Measurements from ENCODE around the gene FRG2C.
A peak's percentile ranks its signal among the peaks of the same experiment; 100 is the strongest.
"Not testable (repeated sequence)": the region's sequence is repeated elsewhere in the genome, so short reads cannot be mapped to it uniquely, and the experiment has no call there.

FRG2C gene

DNA sequence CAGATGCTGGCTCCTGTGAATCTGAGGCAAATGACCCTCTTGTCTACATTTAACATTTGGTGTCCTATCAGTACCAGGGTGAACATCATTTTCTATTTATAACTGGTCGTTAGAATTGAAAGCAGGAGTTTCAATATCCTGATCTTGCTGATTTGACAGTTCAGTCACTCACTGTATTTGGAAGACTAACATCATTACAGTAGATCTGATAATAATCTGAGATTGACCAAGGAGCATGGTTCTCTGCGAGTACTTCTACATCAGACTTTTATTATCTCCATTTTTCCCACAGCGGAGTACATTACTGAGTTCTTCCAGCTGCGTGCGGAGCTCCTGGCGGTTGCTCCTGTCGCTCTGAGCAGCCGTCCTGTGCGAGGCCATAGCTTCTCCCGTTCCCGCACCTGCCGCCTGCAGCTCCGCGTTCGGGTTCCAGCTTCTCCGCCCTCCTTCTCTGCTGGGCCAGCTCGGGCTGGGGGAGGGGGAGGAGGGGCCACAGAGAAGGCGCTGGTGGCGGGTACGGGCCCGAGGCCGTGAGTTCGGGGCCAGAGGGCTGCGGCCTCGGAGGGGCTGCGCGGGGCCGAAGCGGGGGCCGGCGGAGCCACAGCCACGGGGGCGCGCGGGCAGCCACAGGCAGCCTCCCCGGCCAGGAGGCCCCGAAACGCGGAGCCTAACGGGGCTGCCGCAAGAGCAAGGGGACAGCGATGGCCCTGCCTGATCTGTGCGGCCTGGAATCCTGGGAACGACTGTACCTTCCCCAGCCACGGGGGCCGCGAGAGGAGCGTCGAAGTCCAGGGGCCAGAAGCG is 8.8 kb upstream of the FRG2C start:
- Histone ChIP-seq H3K27me3 (ENCODE audit: control insufficient read depth, insufficient read depth, low read length) (peaks cover 51% of the 10 kb centered on the region), H3K4me3 (ENCODE audit: low read depth, low read length) (peak overlapping the region; percentile 22)
- not testable (repeated sequence) for H3K4me1 ChIP-seq (ENCODE audit: control insufficient read depth, insufficient read depth, low read length); H3K9me3 ChIP-seq (ENCODE audit: control insufficient read depth, insufficient read depth, low read length); H3K36me3 ChIP-seq (ENCODE audit: control insufficient read depth, insufficient read depth, low read length); H3K9ac ChIP-seq (ENCODE audit: low read depth, low read length)

DNA sequence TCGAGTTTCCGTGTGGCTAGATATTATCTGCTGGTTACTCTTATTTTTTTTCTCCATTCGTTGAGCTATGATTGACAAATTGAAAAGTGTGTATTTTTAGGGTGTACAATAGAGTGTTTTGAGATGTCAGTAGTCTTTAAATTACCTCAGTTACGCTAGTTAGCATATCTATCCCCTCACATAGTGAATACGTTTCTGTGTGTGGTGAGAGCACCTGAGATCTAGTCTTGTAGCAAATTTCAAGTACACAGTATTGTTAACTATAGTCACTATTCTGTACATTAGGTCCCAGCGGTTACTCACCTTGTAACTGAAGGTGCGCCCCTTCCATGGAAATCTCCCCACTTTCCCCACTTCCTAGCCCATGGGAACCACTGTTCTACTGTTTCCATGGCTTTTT is 8.2 kb upstream of the FRG2C start:
- peak overlapping the region; percentile 22 for H3K4me3 ChIP-seq (ENCODE audit: low read depth, low read length)
- H3K4me1 ChIP-seq (ENCODE audit: control insufficient read depth, insufficient read depth, low read length); H3K9me3 ChIP-seq (ENCODE audit: control insufficient read depth, insufficient read depth, low read length); H3K9ac ChIP-seq (ENCODE audit: low read depth, low read length); H3K36me3 ChIP-seq (ENCODE audit: control insufficient read depth, insufficient read depth, low read length): not testable (repeated sequence)
- peaks cover 55% of the 10 kb centered on the region for H3K27me3 ChIP-seq (ENCODE audit: control insufficient read depth, insufficient read depth, low read length)

DNA sequence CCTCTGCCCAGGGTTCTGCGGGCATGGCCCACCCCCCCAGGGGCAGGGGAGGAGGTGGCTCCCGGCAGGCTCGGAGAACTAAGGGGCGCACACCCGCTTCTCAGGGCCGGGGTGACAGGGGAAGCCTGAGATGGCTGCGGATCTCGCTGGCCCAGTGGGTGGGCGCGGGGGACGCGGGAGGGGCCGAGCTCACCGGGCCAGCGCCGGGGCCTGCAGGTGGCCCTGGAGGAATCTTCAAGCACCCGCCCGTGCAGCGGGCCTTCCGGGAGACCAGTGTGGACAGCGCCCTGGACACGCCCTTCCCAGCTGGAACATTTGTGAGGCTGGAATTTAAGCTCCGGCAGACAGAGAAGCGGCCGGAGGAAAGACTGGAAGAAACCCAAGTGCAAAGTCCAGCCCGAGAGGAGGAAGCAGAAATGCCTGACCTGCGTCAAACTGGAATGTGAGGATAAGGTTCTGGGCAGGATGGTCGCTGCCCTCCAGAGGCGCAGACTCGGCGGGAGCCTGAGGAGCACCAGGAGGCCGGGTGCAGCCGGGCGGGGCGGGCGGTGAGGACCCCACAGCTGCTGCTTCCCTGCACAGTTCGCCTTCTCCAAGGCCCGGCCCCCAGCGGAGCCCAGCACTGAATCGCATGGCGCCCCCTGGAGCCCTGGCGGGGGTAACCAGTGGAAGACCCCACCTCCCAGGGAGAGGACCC is 5.6 kb upstream of the FRG2C start:
- H3K4me3 ChIP-seq (ENCODE audit: low read depth, low read length), result peak overlapping the region; percentile 58
- H3K36me3 ChIP-seq (ENCODE audit: control insufficient read depth, insufficient read depth, low read length); H3K9ac ChIP-seq (ENCODE audit: low read depth, low read length); H3K4me1 ChIP-seq (ENCODE audit: control insufficient read depth, insufficient read depth, low read length); H3K9me3 ChIP-seq (ENCODE audit: control insufficient read depth, insufficient read depth, low read length): not testable (repeated sequence)
- H3K27me3 ChIP-seq (ENCODE audit: control insufficient read depth, insufficient read depth, low read length), result peaks cover 58% of the 10 kb centered on the region

DNA sequence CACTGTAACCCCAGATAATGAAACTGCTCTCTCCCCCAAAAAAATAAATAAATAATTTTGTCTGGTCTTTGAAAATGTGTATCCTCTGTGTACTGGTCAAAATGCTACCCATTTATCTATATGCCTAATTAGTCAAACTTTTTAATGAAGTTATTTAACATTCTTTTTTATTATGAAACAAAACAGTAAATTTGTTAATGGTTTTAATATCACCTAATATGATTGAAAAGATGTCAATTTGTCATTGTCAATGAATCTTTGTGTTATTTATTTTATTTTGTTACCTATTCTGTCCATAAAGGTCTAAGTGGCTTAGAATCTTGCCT is 5.1 kb upstream of the FRG2C start:
- H3K9me3 ChIP-seq (ENCODE audit: control insufficient read depth, insufficient read depth, low read length); H3K4me1 ChIP-seq (ENCODE audit: control insufficient read depth, insufficient read depth, low read length); H3K4me3 ChIP-seq (ENCODE audit: low read depth, low read length); H3K9ac ChIP-seq (ENCODE audit: low read depth, low read length); H3K36me3 ChIP-seq (ENCODE audit: control insufficient read depth, insufficient read depth, low read length): not testable (repeated sequence)
- H3K27me3 ChIP-seq (ENCODE audit: control insufficient read depth, insufficient read depth, low read length), result peaks cover 58% of the 10 kb centered on the region

DNA sequence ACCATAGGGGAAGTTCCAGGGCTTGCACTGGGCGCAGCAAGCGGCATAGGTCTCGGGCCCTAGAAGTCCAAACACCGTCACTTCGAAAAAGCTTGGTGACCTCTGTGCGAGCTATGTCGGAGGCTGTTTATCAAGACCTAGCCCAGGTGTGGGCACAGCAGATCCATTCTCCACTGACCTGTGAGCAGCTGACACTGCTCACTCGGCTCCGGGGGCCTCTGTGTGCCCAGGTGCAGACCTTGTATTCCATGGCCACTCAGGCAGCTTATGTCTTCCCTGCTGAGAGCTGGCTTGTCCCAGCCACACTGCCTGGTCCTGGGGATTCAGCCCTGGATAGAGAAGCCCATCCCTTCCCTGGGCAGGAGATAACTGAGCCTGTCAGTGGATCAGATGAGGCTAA is 1.5 kb downstream of the FRG2C start:
- H3K9ac ChIP-seq (ENCODE audit: low read depth, low read length); H3K4me1 ChIP-seq (ENCODE audit: control insufficient read depth, insufficient read depth, low read length); H3K9me3 ChIP-seq (ENCODE audit: control insufficient read depth, insufficient read depth, low read length); H3K36me3 ChIP-seq (ENCODE audit: control insufficient read depth, insufficient read depth, low read length); H3K4me3 ChIP-seq (ENCODE audit: low read depth, low read length): not testable (repeated sequence)
- peaks cover 81% of the 10 kb centered on the region for H3K27me3 ChIP-seq (ENCODE audit: control insufficient read depth, insufficient read depth, low read length)

DNA sequence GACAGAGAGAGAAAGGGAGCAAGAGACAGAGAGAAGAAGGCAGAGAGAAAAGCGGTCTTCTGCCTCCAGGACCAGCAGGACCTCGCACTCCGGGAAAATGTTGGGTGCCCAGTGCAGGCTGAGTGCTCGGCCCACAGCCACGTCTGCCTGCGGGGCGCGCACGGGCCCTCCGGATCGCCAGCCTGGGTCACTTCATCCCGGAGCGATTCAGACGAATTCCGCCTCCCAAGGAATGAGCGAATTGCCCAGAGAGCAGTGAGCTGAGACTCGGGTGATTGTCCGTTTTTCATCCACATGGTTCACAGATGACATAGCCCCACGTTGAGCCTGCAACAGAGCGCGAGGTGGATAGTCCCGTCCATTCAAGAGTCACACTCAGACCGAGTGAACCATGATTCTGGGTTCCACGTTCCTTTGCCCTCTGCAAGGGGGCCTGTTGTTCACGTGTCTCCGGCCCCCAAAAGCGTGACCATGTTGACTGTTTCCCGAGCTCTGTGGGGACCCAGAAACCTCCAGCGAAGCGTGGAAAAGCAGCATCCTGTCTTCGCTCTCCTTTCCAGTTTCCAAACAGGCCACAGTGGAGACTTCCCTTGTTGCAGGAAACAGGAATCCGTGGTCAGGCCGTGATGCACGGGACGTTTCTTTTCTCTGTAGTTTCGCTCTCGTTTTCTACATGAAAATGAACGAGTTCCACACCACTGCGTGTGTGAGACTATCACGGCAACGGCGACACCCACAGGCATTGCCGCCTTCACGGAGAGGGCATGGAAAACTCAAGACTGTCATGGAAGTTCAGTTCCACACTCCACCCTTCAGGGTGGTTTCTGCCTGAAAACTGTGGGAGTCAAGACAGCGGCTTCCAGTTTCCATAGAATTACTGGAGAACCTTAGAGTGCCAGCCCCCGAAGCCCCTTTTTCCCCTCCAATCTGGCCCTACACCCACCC is 3.9 kb downstream of the FRG2C start:
- not testable (repeated sequence) for H3K36me3 ChIP-seq (ENCODE audit: control insufficient read depth, insufficient read depth, low read length); H3K9me3 ChIP-seq (ENCODE audit: control insufficient read depth, insufficient read depth, low read length); H3K9ac ChIP-seq (ENCODE audit: low read depth, low read length); H3K4me1 ChIP-seq (ENCODE audit: control insufficient read depth, insufficient read depth, low read length)
- H3K4me3 ChIP-seq (ENCODE audit: low read depth, low read length), result peak overlapping the region; percentile 26
- H3K27me3 ChIP-seq (ENCODE audit: control insufficient read depth, insufficient read depth, low read length), result peaks cover 94% of the 10 kb centered on the region

DNA sequence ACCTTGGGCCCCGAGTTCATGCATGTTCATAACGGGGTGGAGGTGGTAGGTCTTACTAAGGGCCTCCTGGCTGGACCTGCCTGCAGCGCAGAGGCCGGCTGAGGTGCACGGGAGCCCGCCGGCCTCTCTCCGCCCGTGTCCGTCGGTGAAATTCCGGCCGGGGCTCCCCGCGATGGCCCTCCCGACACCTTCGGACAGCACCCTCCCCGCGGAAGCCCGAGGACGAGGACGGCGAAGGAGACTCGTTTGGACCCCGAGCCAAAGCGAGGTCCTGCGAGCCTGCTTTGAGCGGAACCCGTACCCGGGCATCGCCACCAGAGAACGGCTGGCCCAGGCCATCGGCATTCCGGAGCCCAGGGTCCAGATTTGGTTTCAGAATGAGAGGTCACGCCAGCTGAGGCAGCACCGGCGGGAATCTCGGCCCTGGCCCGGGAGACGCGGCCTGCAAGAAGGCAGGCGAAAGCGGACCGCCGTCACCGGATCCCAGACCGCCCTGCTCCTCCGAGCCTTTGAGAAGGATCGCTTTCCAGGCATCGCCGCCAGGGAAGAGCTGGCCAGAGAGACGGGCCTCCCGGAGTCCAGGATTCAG is 4.7 kb downstream of the FRG2C start:
- H3K9me3 ChIP-seq (ENCODE audit: control insufficient read depth, insufficient read depth, low read length); H3K4me1 ChIP-seq (ENCODE audit: control insufficient read depth, insufficient read depth, low read length); H3K9ac ChIP-seq (ENCODE audit: low read depth, low read length); H3K36me3 ChIP-seq (ENCODE audit: control insufficient read depth, insufficient read depth, low read length): not testable (repeated sequence)
- Histone ChIP-seq H3K4me3 (ENCODE audit: low read depth, low read length) (peak overlapping the region; percentile 13), H3K27me3 (ENCODE audit: control insufficient read depth, insufficient read depth, low read length) (peaks cover 94% of the 10 kb centered on the region)

DNA sequence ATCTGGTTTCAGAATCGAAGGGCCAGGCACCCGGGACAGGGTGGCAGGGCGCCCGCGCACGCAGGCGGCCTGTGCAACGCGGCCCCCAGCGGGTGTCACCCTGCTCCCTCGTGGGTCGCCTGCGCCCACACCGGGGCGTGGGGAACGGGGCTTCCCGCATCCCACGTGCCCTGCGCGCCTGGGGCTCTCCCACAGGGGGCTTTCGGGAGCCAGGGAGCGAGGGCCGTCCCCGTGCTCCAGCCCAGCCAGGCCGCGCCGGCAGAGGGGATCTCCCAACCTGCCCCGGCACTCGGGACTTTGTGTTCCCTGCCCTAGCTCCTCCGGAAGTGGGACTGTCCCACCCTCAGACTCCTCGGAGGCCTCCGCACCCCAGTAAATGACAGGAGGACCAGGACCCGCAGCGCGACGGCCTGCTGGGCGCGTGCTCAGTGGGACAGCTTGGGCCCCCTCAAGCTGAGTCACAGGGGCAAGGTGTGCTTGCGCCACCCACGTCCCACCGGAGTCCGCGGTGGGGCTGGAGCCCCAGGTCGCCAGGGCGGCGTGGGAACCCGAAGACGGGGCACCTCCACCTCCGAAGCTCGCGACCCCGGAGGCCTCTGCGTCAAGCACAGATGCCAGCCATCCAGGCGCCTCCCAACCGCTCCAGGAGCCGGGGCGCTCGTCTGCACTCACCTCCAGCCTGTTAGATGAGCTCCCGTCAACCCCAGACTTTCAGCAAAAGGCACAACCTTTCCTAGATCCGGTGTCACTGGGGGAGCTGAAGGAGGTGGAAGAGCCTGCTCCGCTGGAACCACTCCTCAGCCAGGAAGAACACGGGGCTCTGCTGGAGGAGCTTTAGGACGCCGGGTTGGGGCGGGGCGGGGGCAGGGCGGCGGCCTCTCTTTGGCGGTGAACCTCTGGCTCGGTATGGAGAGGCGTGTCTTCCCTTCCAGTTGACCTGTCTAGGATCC is 5.5 kb downstream of the FRG2C start:
- not testable (repeated sequence) for H3K9me3 ChIP-seq (ENCODE audit: control insufficient read depth, insufficient read depth, low read length); H3K4me1 ChIP-seq (ENCODE audit: control insufficient read depth, insufficient read depth, low read length)

DNA sequence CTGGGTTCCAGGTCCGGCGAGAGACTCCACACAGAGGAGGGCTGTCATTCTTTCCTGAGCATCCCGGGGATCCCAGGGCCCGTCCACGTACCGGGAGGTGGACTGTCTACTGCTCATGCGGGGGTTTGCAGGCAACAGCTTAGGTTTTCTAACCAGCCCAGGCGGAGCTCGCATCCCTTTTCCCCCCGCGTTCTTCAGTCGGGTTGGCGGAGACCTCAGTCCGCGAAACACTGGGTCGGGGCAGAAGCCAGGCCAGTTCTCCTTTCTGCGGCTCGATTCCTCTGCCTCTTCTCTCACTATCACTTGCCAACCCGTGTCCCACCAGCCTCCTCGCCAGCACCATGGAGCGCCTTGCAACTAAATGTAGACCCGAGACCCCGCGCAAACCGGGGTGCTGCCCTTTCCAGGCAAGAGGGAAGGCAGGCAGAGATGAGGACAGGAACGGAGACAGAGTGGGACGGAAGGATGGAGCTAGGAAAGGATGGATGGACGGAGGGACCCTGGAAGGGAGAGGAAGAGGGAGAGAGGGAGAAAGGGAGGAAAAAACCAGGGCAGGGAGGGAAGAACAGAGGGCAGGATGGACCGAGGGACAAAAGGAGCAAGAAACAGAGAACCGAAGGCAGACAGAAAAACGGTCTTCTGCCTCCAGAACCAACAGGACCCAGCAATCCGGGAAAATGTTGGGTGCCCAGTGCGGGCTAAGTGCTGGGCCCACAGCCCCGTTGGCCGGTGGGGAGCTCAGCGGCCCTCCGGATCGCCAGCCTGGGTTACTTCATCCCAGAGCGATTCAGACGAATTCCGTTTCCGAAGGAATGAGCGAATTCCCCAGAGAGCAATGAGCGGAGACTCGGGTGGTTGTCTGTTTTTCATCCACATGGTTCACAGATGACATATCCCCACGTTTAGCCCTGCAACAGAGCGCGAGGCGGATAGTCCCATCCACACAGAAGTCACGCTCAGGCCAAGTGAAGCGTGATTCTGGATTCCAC is 6.5 kb downstream of the FRG2C start:
- not testable (repeated sequence) for H3K4me1 ChIP-seq (ENCODE audit: control insufficient read depth, insufficient read depth, low read length); H3K9ac ChIP-seq (ENCODE audit: low read depth, low read length); H3K36me3 ChIP-seq (ENCODE audit: control insufficient read depth, insufficient read depth, low read length); H3K9me3 ChIP-seq (ENCODE audit: control insufficient read depth, insufficient read depth, low read length)
- peak overlapping the region; percentile 66 for H3K4me3 ChIP-seq (ENCODE audit: low read depth, low read length)
- peaks cover 86% of the 10 kb centered on the region for H3K27me3 ChIP-seq (ENCODE audit: control insufficient read depth, insufficient read depth, low read length)

More for the DNA sequence above, 5.5 kb downstream of the FRG2C start:
- H3K27me3 ChIP-seq (ENCODE audit: control insufficient read depth, insufficient read depth, low read length), result peaks cover 94% of the 10 kb centered on the region
- not testable (repeated sequence) for H3K9ac ChIP-seq (ENCODE audit: low read depth, low read length); H3K36me3 ChIP-seq (ENCODE audit: control insufficient read depth, insufficient read depth, low read length)
- H3K4me3 ChIP-seq (ENCODE audit: low read depth, low read length), result peak overlapping the region; percentile 66
